Peyer's patch (tissue), 4 donors: ENCODE data around the gene ADAM12.

Experiments used
- CTCF ChIP-seq, 6 experiments: fragments of 450-650 bp in 4 of 6; fragments of 200-600 bp in 2 of 6; sonication (generic) in 1 of 6; IDR thresholded peaks; one replicate each; pipeline ENCODE4 v1.5.1; 2017 to 2019; ENCODE audit warnings: antibody characterized with exemption in 6 of 6, mild to moderate bottlenecking in 3 of 6, moderate library complexity in 1 of 6
- POLR2A ChIP-seq, 2 donors: fragments of 450-650 bp; IDR thresholded peaks; one replicate each; pipeline ENCODE4 v1.5.1; 2017; ENCODE audit warnings: antibody characterized with exemption in 2 of 2, mild to moderate bottlenecking in 2 of 2, moderate library complexity in 2 of 2

GRCh38 chr10:126321440-126321839 is 66.8 kb downstream of the ADAM12 start:
- TF ChIP-seq CTCF (IDR thresholded peaks at IDR 0.05), result no peak
- no peak for TF ChIP-seq POLR2A (IDR thresholded peaks at IDR 0.05)
